Retinal pigment epithelial cell (primary cell): ENCODE results near the gene UBAP1.
"Not testable (repeated sequence)": the region's sequence is repeated elsewhere in the genome, so short reads cannot be mapped to it uniquely, and the experiment has no call there.

Source experiments
- DNase-seq: peaks from one replicate; pipeline ENCODE4 v3.0.0-alpha.2; 2010; ENCODE audit warnings: low read depth
- H3K4me3 ChIP-seq: 2 replicates; pipeline ENCODE4 v1.5.1; 2011; ENCODE audit warnings: mild to moderate bottlenecking, low read length, control low read depth, moderate library complexity
- CTCF ChIP-seq: conservative IDR thresholded peaks from 2 replicates; pipeline ENCODE4 v1.5.1; 2011; ENCODE audit warnings: low read depth, low read length, control low read depth, inconsistent platforms

UBAP1 gene

GRCh38 chr9:34282096-34282495 is 103.3 kb downstream of the UBAP1 start:
- TF ChIP-seq CTCF: no peak
- no peak overlapping the region for H3K4me3 ChIP-seq
- DNase-seq: no peak

DNA sequence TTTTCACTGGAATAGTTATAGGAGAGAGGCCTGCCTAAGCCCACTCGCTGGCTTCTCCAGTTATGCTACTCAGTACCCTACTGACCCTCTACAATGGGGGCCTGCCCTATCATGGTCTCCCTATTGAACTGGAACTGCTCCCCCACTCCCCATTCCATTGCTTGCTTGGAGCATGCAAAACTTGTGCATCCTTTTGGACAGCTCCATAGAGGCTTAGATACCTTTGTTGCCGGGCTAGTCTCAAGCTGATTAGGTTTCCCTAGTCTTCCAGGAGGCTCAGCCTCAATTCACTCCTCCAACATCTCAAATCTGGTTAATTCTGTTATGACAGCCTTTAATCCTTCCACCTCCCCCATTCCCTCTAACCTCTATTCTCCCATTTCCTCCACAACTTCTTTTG is 110.3 kb downstream of the UBAP1 start:
- no peak for DNase-seq
- no peak overlapping the region for H3K4me3 ChIP-seq
- TF ChIP-seq CTCF: no peak

GRCh38 chr9:34291023-34291422 is 112.2 kb downstream of the UBAP1 start:
- no peak for DNase-seq
- no peak for TF ChIP-seq CTCF
- H3K4me3 ChIP-seq: no peak overlapping the region

- no peak overlapping the region for H3K4me3 ChIP-seq
- DNase-seq: no peak
- no peak for TF ChIP-seq CTCF
Observed at GRCh38 chr9:34291423-34291822, 112.6 kb downstream of the UBAP1 start.

DNA sequence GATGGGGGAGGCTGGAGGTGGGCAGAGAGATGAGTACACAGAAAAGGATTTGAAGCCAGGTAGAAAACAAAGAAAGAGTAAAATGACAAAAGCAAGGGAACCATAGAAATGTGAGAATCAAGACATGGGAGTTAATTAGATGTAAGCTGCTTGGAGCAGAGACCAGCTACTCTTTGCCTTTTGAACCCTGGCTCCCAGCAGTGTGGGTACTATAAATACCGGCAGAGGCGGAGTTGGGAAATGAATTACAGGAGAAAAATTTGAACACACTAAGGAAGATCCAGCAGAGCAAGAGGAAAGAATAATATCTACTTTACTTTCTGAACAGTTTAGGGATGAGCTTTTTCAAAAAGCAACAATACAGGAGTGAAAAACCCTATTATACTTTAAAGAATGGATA is 113.7 kb downstream of the UBAP1 start:
- TF ChIP-seq CTCF: no peak
- DNase-seq: no peak
- H3K4me3 ChIP-seq: no peak overlapping the region

- not testable (repeated sequence) for DNase-seq, H3K4me3 ChIP-seq
Observed at GRCh38 chr9:34301064-34301463, 122.2 kb downstream of the UBAP1 start.
